ENCODE data around the gene HBZ. TPM values are rescaled to one million over a fixed set of nuclear protein-coding genes. Genes with fewer than 3 reads are reported as not detected.
"Not testable (repeated sequence)": the region's sequence is repeated elsewhere in the genome, so short reads cannot be mapped to it uniquely, and the experiment has no call there.

The HBZ gene
- total RNA-seq, 1 donor from 2014 or later = not detected

GRCh38 chr16:130533-131173, 21.8 kb upstream of the HBZ start:
- intact Hi-C loops (cut with DNase I) = no loop called here
- DNase-seq (ENCODE audit: low spot score) (no peak), ATAC-seq (no peak)

DNA sequence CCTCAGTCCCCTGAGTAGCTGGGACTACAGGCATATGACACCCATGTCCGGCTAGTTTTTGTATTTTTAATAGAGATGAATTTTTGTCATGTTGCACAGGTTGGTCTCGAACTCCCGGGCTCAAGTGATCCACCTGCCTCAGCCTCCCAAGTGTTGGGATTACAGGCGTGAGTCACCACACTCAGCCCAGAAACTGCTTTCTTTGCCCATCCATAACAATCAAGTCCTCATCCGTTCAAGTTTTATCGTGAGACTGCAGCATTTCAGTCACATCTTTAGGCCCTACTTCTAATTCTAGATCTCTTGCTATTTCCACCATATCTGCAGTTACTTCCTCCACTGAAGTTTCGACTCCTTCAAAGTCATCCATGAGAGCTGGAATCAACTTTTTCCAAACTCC, 20.3 kb upstream of the HBZ start:
- ATAC-seq (no peak), DNase-seq (ENCODE audit: low spot score) (no peak)
- intact Hi-C loops (cut with DNase I) = no loop called here

GRCh38 chr16:133716-134115, 18.7 kb upstream of the HBZ start:
- ATAC-seq = no peak
- DNase-seq (ENCODE audit: low spot score) = no peak
- intact Hi-C loops (cut with DNase I) = no loop called here

DNA sequence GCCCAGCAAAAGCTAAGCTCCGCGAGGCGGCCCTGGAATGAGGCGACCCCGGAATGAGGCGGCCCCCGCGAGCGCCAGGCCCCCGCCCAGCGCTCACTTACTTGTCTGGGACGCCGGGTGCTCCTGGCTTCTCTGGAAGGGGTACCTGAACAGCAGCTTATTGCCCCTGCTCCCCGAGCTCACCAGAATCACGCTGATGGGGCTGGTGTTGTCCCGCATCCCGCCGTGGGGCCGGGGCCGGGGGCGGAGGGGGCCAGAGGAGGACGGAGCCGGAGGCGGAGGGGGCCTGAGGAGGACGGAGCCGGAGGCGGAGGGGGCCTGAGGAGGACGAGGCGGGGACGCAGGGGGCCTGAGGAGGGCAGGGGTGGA, 14.4 kb upstream of the HBZ start:
- ATAC-seq (peak; percentile 29), DNase-seq (ENCODE audit: low spot score) (peak; percentile 63)

GRCh38 chr16:140175-140857, 12.1 kb upstream of the HBZ start:
- intact Hi-C loops (cut with DNase I) = no loop called here
- no peak for ATAC-seq
- DNase-seq (ENCODE audit: low spot score) = no peak

More for the DNA sequence above, 14.4 kb upstream of the HBZ start:
- intact Hi-C loops (cut with DNase I) = no loop called here

DNA sequence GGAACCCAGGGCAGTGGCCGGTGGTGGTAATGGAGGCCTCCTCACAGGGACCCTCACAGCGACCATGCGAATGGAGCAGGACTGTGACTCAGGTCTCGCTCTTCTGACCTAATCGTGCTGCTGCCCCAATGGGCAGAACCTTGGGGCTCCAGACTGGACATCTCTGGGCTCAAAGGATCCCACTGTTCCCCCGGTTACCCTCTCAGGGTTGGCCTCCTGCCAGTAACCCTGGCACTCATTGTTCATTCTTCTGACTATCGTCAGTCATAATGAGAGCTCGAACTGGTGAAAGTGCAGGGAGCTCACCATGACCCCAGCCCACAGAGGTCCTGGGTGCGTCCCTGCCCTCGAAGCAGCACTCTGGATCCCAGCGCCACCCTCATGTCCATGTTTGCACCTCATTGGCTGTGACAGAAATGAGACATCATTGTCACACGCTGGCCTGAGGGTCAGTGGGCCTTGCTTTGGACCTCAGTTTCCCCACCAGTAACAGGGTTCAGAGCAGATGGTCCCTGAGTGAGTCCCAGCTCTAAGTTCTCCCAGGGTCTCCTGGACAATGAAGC, 10.0 kb upstream of the HBZ start:
- DNase-seq (ENCODE audit: low spot score) (no peak), ATAC-seq (no peak)
- intact Hi-C loops (cut with DNase I) = no loop called here

DNA sequence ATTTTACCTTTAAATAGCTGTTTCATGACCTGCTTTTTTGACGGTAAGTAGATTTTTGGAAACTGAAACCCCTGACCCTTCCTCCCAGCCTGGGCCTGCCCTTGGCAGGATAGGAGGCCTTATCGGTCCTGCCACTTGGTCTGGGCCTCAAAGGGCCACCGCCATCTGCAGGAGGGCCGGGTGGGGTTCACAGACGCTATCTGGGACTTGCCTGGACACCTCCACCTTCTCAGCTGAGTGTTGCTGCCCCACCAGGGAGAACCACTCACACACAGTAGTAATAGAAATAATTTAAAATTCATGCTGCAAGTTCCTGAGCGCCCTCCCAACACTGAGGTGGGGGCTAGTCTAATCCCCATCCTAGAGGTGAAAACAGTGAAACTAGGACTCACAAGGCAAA, 9.4 kb upstream of the HBZ start:
- DNase-seq (ENCODE audit: low spot score) (no peak), ATAC-seq (no peak)
- intact Hi-C loops (cut with DNase I) = no loop called here

GRCh38 chr16:143456-143855, 9.0 kb upstream of the HBZ start:
- DNase-seq (ENCODE audit: low spot score) (no peak), ATAC-seq (no peak)
- intact Hi-C loops (cut with DNase I) = no loop called here

- intact Hi-C loops (cut with DNase I) = no loop called here
- ATAC-seq (no peak), DNase-seq (ENCODE audit: low spot score) (no peak)
Measured at GRCh38 chr16:144797-145252, 7.6 kb upstream of the HBZ start.

- intact Hi-C loops (cut with DNase I) = no loop called here
- DNase-seq (ENCODE audit: low spot score) = no peak
- ATAC-seq = no peak
Measured at GRCh38 chr16:146646-147045, 5.8 kb upstream of the HBZ start.

DNA sequence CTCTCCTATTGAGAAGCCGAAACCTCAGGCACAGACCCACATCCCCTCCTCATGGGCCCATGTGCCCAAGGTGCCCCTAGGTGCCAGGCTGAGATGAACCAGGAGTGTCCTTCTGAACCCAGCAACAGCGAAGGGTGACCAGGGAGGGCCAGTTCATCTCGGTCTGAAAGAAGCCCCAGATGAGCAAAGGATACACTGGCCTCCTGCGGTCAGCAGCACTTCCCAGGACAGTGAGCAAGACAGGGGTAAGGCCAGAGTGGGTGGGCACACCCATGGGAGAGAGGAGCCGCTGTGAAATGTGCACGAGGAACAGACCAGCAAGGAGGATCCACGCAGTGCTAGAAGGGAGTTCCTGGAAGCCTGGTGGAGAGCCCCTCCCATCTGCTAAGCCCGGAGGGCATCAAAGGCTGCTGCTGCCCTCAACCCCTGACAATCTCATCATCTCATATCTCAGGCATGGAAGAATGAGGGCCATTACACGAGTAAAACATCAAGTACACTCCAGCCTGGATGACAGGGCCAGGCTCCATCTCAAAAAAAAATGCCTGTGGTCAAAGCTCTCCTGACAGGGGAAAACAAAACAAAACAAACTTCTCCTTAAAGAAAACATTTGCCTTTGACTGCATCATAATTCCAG, 3.3 kb upstream of the HBZ start:
- intact Hi-C loops (cut with DNase I) = no loop called here
- ATAC-seq (no peak), DNase-seq (ENCODE audit: low spot score) (no peak)

GRCh38 chr16:153129-153521, 681 bp downstream of the HBZ start:
- intact Hi-C loops (cut with DNase I); DNase-seq (ENCODE audit: low spot score): not testable (repeated sequence)
- ATAC-seq = peak; percentile 48

DNA sequence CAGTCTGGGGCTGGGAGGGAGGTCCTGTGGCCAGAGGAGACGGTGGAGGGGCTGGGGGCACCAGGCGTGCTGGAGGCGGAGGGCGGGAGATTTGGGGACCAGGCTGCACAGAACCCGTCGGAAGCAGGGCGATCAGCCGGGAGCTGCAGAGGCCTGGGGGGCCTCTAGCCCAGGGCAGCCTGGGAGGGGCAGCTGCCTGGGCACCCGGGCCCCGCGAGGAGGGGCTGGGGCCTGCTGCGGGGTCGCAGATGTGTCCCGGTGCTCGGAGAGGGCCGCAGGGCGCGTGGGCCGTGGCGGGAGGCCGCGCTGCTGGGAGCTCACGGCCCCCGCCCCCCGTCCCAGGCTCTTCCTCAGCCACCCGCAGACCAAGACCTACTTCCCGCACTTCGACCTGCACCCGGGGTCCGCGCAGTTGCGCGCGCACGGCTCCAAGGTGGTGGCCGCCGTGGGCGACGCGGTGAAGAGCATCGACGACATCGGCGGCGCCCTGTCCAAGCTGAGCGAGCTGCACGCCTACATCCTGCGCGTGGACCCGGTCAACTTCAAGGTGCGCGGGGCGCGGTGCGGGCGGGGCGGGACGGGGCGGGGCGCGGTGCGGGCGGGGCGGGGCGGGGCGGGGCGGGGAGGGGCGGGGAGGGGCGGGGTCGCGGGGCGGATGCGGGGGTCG, 1.2 kb downstream of the HBZ start:
- ATAC-seq; intact Hi-C loops (cut with DNase I); DNase-seq (ENCODE audit: low spot score): not testable (repeated sequence)

DNA sequence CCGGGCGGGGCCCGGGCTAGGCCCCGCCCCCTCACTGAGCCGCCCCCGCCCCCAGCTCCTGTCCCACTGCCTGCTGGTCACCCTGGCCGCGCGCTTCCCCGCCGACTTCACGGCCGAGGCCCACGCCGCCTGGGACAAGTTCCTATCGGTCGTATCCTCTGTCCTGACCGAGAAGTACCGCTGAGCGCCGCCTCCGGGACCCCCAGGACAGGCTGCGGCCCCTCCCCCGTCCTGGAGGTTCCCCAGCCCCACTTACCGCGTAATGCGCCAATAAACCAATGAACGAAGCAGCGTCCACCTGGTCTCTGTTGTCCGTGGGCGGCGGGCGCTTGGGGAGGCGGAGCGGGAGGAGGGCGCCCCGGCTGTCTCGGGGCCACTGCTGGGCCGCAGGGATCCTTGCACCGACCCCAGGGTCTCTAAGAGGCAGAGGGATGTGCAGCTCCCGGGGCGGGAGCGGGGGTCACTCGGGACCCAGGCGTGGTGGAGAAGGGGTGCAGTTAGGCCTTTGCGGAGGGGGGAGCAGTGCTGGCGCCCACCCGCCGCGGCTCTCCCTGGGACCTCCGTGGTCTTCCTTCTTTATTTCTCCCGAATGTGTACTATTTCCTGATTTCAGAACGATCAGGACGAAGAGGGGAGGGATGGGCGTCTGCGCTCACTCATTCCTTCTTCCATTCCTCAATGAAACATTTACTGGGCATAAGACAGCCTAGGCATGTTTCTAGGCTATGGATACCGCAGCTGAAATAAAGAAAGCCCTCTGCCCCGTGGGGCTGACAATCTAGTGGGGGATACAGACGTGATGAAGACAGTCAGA, 2.0 kb downstream of the HBZ start:
- no peak for ATAC-seq
- no peak for DNase-seq (ENCODE audit: low spot score)
- intact Hi-C loops (cut with DNase I) = no loop called here

GRCh38 chr16:155031-155398, 2.6 kb downstream of the HBZ start:
- intact Hi-C loops (cut with DNase I) = no loop called here
- DNase-seq (ENCODE audit: low spot score) = no peak

GRCh38 chr16:159136-159849, 6.8 kb downstream of the HBZ start:
- DNase-seq (ENCODE audit: low spot score) = no peak
- intact Hi-C loops (cut with DNase I) = no loop called here
- ATAC-seq = no peak

More at GRCh38 chr16:155031-155398, 2.6 kb downstream of the HBZ start:
- ATAC-seq = no peak

GRCh38 chr16:160242-160641, 7.8 kb downstream of the HBZ start:
- intact Hi-C loops (cut with DNase I); DNase-seq (ENCODE audit: low spot score); ATAC-seq: not testable (repeated sequence)

DNA sequence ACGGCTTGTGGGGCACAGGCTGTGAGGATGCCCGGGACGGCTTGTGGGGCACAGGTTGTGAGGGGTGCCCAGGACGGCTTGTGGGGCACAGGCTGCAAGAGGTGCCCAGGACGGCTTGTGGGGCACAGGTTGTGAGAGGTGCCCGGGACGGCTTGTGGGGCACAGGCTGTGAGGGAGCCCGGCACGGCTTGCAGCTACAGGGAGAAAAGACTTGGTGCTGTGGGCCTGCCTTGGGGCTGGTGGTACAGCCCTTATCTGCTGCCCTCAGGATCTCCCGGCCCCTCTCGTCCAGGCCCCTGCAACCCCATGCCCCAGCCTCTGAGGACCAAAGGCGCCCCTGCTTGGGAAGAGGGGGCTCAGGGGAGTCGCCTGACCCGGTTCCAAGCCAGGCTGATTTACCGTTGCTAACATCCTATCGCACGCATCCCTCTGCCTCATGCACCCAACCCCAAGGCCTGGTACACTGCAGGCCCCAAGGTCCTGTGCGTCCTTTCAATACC, 8.3 kb downstream of the HBZ start:
- no peak for DNase-seq (ENCODE audit: low spot score)
- intact Hi-C loops (cut with DNase I) = no loop called here
- ATAC-seq = no peak
